ENCODE results near the gene CHMP1B.

CHMP1B gene

DNA sequence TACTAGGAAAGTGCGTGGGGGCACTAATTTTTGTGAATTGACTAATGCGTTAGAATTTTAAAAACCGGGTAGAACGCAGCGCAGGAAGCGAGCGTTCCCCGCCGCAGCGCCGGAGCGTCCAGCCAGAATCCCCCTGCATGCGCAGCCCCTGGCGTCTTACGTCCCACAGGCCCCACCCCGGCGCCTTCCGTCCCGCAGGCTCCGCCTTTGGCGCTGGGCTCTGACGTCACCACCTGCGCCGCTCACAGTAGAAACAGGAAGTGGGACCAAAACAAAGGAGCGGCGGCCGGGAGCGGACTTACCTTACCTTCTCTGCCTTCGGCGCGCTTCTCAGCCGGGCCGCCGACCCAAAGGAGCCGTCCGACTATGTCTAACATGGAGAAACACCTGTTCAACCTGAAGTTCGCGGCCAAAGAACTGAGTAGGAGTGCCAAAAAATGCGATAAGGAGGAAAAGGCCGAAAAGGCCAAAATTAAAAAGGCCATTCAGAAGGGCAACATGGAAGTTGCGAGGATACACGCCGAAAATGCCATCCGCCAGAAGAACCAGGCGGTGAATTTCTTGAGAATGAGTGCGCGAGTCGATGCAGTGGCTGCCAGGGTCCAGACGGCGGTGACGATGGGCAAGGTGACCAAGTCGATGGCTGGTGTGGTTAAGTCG is at the start of gene CHMP1B:
TSS of gene CHMP1B (plus strand) at position 268 of the 660 bp plus-strand sequence. CDS start at position 367, 99 bp downstream.
- TF ChIP-seq GATA2 (IDR thresholded peaks at IDR 0.05; ENCODE audit: low read depth, low read length), result no peak
- no peak for TF ChIP-seq GATA3 (IDR thresholded peaks at IDR 0.05; ENCODE audit: low read depth, low read length)

DNA sequence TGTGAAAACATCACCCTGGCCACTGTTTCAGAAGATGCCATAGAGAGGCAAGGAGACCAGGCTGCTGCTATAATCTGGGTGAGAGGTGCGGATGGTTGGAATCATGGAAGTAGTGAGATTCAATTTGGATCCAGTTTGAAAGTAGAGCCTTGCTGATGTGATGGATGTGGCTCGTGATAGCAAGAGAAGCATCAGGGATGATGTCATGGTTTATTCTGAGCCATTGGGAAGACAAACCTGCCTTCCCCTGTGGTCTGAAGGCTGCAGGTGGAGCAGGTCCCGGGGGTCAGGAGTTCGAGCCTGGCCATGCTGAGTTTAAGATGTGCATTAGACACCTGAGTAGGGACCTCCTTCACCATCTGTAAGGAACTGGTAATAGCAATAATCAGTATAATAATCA is 49.6 kb upstream of the CHMP1B start:
- TF ChIP-seq GATA3 (IDR thresholded peaks at IDR 0.05; ENCODE audit: low read depth, low read length), result no peak
- TF ChIP-seq GATA2 (IDR thresholded peaks at IDR 0.05; ENCODE audit: low read depth, low read length), result no peak

DNA sequence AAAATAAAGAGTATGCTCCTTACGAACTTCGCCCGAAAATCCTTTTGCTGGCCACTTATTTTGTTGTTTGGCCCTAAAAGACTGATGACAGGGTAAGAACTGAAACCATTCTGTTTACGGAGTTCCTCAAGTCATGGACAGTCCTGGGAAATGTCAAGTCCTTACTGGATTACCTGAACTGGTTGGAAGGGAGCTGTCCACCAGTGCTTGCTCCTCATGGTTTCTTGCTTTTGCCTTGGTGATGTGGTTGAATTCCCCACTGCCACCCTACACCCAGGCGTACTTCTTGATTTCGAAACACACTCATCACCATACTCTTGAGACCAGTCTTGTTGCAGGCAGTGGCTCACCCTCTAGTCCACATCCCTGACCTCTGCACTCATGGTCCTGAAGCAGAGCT is 49.1 kb upstream of the CHMP1B start:
- no peak for TF ChIP-seq GATA2 (IDR thresholded peaks at IDR 0.05; ENCODE audit: low read depth, low read length)
- TF ChIP-seq GATA3 (IDR thresholded peaks at IDR 0.05; ENCODE audit: low read depth, low read length), result no peak

DNA sequence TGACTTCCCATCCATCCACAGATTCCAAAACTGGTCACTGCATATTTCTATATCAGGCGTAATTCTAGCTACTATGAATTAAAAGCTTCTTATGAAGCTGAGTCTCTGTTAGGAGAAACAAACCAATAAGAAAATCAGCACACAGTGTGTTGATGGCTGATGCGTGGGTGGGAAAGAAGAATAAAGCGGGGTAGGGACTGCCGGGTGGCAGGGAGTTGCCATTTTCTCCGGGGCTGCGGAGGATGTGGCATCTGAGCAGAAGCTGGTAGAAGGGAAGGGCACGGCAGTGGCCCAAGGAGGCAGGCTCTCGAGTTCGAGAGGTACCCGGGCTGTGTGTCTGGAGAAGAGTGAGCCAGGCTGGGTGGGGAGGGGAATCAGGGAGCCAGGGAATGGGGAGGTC is 48.6 kb upstream of the CHMP1B start:
- TF ChIP-seq GATA3 (IDR thresholded peaks at IDR 0.05; ENCODE audit: low read depth, low read length) (no peak), GATA2 (IDR thresholded peaks at IDR 0.05; ENCODE audit: low read depth, low read length) (no peak)

- TF ChIP-seq GATA3 (IDR thresholded peaks at IDR 0.05; ENCODE audit: low read depth, low read length) (no peak), GATA2 (IDR thresholded peaks at IDR 0.05; ENCODE audit: low read depth, low read length) (no peak)
These were observed 44.0 kb upstream of the CHMP1B start for GRCh38 chr18:11807233-11807632.

GRCh38 chr18:11808001-11808855 is 43.0 kb upstream of the CHMP1B start:
- TF ChIP-seq GATA2 (IDR thresholded peaks at IDR 0.05; ENCODE audit: low read depth, low read length) (no peak), GATA3 (IDR thresholded peaks at IDR 0.05; ENCODE audit: low read depth, low read length) (no peak)

DNA sequence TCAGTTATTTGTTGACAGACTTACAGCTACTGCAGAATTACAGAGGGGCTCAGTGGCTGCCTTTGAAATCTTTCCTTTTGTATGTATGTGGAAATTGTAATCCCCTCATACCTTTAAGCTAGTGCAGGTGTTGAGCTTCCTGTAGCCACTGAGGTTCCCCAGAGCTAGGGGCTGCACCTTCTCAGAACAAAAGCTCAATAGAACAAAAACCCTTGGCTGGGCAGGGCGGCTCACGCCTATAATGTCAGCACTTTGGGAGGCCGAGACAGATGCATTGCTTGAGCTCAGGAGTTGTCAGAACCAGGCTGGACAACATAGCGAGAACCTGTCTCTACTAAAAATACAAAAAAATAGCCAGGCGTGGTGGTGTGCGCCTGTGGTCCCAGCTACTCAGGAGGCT is 41.3 kb upstream of the CHMP1B start:
- TF ChIP-seq GATA3 (IDR thresholded peaks at IDR 0.05; ENCODE audit: low read depth, low read length) (no peak), GATA2 (IDR thresholded peaks at IDR 0.05; ENCODE audit: low read depth, low read length) (no peak)

GRCh38 chr18:11810379-11810778 is 40.8 kb upstream of the CHMP1B start:
- TF ChIP-seq GATA2 (IDR thresholded peaks at IDR 0.05; ENCODE audit: low read depth, low read length), result no peak

- TF ChIP-seq GATA2 (IDR thresholded peaks at IDR 0.05; ENCODE audit: low read depth, low read length) (no peak), GATA3 (IDR thresholded peaks at IDR 0.05; ENCODE audit: low read depth, low read length) (no peak)
These were observed 40.2 kb upstream of the CHMP1B start for GRCh38 chr18:11811009-11811408.

- TF ChIP-seq GATA3 (IDR thresholded peaks at IDR 0.05; ENCODE audit: low read depth, low read length), result no peak
- no peak for TF ChIP-seq GATA2 (IDR thresholded peaks at IDR 0.05; ENCODE audit: low read depth, low read length)
These were observed 34.0 kb upstream of the CHMP1B start for GRCh38 chr18:11817229-11817628.

GRCh38 chr18:11818486-11819203 is 32.6 kb upstream of the CHMP1B start:
- no peak for TF ChIP-seq GATA2 (IDR thresholded peaks at IDR 0.05; ENCODE audit: low read depth, low read length)
- TF ChIP-seq GATA3 (IDR thresholded peaks at IDR 0.05; ENCODE audit: low read depth, low read length), result no peak

DNA sequence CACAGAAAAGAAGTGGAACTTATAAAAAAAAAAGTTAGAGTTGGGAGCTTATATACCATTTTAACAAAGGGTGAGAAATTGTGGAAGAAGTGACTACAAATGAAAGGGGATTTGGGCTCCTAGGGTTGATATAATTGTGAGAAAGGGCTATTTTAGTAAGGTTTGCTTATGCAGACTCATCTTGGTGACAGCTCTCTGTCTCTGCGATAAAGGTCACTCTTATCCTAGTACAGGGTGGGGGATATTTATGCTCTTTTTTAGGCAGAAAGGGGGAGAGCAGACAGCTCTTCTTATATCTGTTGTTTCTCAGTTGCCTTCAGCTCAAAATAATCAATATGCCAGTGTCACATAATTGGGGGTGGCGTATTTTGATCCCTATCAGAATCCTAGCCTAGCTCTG is 31.3 kb upstream of the CHMP1B start:
- TF ChIP-seq GATA3 (IDR thresholded peaks at IDR 0.05; ENCODE audit: low read depth, low read length) (no peak), GATA2 (IDR thresholded peaks at IDR 0.05; ENCODE audit: low read depth, low read length) (no peak)

DNA sequence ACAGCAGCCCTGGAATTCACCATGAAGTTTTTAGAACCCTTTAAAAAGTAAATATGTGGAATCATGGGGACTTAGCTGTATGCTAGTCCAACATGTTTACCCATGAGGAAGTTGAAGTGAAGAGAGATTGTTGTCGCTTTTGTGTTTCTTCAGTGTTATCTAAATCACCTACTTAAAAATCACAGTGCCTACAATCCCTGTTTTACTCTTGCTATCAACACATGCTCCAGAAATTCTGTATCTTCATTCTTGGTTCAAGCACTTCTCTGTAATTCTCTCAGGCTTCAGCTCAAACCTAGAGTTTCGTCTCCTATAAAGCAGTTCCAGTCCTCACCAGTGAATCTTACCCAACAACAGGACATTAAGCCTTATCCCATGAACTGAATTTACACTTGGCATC is 30.5 kb upstream of the CHMP1B start:
- no peak for TF ChIP-seq GATA2 (IDR thresholded peaks at IDR 0.05; ENCODE audit: low read depth, low read length)
- TF ChIP-seq GATA3 (IDR thresholded peaks at IDR 0.05; ENCODE audit: low read depth, low read length), result no peak

GRCh38 chr18:11821208-11821607 is 30.0 kb upstream of the CHMP1B start:
- TF ChIP-seq GATA2 (IDR thresholded peaks at IDR 0.05; ENCODE audit: low read depth, low read length) (no peak), GATA3 (IDR thresholded peaks at IDR 0.05; ENCODE audit: low read depth, low read length) (no peak)
